ENCODE results near the gene ANKRA2. TPM values are rescaled to one million over a fixed set of nuclear protein-coding genes. Genes with fewer than 3 reads are reported as not detected.

Gene ANKRA2, protein sequence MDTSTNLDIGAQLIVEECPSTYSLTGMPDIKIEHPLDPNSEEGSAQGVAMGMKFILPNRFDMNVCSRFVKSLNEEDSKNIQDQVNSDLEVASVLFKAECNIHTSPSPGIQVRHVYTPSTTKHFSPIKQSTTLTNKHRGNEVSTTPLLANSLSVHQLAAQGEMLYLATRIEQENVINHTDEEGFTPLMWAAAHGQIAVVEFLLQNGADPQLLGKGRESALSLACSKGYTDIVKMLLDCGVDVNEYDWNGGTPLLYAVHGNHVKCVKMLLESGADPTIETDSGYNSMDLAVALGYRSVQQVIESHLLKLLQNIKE
- total RNA-seq: 1 to 10 TPM; 5.5 to 9.8 (median 7.4) TPM

DNA sequence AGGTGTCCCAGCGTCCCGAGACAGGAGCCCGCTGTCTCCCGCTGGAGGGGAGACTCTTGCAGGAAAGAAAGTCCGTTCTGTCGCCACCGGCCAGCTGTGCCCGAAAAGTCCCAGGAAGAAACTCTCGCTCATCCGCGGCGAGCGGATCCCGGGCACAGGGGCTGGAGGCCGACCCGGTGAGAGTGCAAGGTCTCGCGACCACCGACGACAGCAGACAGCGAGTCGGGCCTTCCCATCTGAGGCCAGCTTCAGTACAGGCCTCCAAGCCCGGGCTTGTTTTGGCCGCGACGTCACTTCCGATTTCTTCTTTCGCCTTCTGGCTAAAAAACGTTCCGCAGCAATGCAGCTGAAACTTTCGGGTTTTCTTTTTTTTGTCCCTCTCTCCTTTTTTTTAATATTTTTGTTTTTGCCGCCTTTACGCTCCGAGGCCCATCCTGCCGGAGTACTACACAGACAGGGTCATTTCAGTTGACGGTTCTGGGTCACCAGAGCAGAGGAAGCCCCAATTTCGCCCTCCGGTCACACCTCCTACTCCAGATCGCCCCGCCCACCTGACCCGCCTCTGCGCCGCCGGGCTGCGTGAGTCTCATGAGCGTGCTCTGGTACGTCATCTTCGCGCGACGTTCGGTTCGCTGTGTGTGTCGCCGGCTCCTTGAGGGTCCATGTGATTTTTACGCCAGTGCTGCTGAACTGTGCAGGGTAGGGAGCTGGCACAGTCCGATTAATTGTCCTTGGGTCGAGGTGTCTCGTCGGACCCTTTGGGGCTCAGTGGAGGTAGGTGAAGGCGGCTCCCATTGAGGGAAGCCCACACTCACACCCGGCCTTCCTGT lies at the start of gene ANKRA2, which contains the start of gene UTP15:
ANKRA2 (minus strand) TSS at position 501 of the 830 bp plus-strand sequence. CDS start 2,758 bp downstream, outside the sequence.
UTP15 (plus strand) TSS at position 605 of the 830 bp plus-strand sequence. CDS start 1,602 bp downstream, outside the sequence.
- Mint-ChIP-seq H3K36me3 (ENCODE audit: insufficient read depth) (peaks cover 17% of the 10 kb centered on the region), H3K27me3 (ENCODE audit: low read depth) (no peaks in the 10 kb centered on the region), H3K4me3 (peak within 1 kb of the TSS; percentile 97), H3K4me1 (ENCODE audit: low read depth) (peaks cover 47% of the 10 kb centered on the region), H3K9me3 (no peaks in the 10 kb centered on the region)
- ATAC-seq (peak; percentile 94 to 96), DNase-seq (peak; percentile 99)

DNA sequence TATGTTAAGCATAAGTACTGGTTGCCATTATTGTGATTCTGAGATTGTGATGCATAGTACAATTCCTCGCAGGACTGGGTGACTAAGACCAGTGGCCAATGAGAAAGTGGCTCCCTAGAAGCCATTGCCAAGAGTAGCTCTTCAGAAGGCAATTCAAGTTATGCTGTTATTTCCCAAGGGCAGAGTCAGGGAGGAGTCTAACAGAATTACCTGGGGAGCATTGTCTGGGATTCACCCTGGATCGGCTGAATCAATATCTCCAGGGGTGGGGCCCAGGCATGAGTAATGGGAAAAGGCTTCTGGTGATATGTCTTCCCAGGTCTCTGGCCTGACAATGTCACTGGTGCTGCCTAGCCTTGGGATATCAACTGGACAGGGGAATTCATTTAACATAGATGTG lies 49.6 kb upstream of the ANKRA2 start:
- H3K4me3 Mint-ChIP-seq: no peak overlapping the region
- ATAC-seq (no peak), DNase-seq (no peak)
- no peaks in the 10 kb centered on the region for H3K4me1 Mint-ChIP-seq (ENCODE audit: low read depth)
- no peaks in the 10 kb centered on the region for H3K9me3 Mint-ChIP-seq
- H3K27me3 Mint-ChIP-seq (ENCODE audit: low read depth): peaks cover 25% of the 10 kb centered on the region
- H3K36me3 Mint-ChIP-seq (ENCODE audit: insufficient read depth): no peaks in the 10 kb centered on the region

DNA sequence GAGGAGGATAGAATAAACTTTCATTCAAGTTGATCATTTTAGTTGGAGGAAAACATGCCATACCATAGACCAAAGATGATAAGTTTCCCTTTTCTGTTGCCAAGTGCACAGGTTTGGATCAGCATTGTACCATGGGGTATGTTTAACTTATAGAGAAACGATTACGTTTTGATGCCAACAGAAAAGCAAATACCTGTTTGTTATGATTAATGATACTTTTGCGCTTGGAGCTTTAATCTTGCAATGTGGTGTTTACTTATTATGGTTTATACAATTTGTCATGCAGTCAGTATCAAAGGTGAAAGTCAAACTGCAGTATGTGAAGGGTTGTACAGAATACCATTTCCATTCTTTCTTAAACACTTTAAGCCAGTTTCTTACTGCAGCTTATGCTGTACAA lies 47.4 kb upstream of the ANKRA2 start:
- Mint-ChIP-seq H3K4me1 (ENCODE audit: low read depth) (no peaks in the 10 kb centered on the region), H3K4me3 (no peak overlapping the region), H3K9me3 (no peaks in the 10 kb centered on the region), H3K27me3 (ENCODE audit: low read depth) (peaks cover 25% of the 10 kb centered on the region), H3K36me3 (ENCODE audit: insufficient read depth) (no peaks in the 10 kb centered on the region)
- DNase-seq (no peak), ATAC-seq (no peak)

DNA sequence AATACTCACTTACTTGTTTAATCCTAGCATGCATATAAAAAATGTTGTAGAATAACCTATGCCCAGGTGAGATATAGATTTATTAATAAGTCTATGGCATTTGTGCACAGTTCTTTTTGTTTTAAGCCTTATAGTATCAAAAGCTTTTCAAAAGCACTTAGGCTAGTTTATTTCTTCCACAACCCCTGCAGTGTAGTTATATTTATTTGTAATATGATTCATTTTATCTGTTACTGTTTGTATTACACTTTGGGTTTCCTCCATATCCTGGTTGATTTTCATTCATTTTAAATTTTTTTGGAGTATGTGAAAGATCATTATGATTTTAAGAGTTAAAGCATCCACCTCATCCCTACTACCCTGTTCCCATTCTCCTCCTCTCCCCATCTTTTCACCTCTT lies 41.8 kb upstream of the ANKRA2 start:
- no peaks in the 10 kb centered on the region for H3K4me1 Mint-ChIP-seq (ENCODE audit: low read depth)
- no peaks in the 10 kb centered on the region for H3K9me3 Mint-ChIP-seq
- no peaks in the 10 kb centered on the region for H3K36me3 Mint-ChIP-seq (ENCODE audit: insufficient read depth)
- DNase-seq (no peak), ATAC-seq (no peak)
- H3K4me3 Mint-ChIP-seq: no peak overlapping the region
- H3K27me3 Mint-ChIP-seq (ENCODE audit: low read depth): peaks cover 14% of the 10 kb centered on the region

DNA sequence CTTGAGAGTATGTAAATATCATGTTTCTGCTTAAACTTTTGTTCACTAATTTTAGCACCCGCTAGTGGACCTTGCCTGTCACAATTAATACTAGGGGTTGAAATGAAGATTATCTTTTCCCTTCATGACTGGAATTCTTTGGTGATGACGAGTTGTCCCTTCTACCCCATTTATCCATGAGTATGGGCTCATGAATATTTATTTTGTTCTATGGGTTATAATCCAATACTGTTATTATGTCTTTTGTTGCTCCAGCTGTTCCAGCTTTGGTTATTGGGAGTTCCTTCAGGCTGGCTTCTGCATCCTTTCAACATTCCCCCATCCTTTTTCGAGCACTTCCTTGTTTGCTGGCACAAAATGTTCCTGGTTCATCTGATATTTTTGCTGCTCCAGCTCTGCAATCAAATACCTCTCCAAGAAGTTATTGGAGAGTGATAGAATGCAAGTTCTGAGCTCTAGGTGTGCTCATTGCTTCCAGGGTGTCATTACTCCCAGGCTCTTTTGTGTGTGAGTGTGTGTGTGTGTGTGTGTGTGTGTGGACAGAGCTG lies 40.8 kb upstream of the ANKRA2 start:
- DNase-seq (no peak), ATAC-seq (no peak)
- H3K27me3 Mint-ChIP-seq (ENCODE audit: low read depth): peaks cover 14% of the 10 kb centered on the region
- no peak overlapping the region for H3K4me3 Mint-ChIP-seq
- H3K4me1 Mint-ChIP-seq (ENCODE audit: low read depth): no peaks in the 10 kb centered on the region
- H3K36me3 Mint-ChIP-seq (ENCODE audit: insufficient read depth): no peaks in the 10 kb centered on the region
- peaks cover 4% of the 10 kb centered on the region for H3K9me3 Mint-ChIP-seq

DNA sequence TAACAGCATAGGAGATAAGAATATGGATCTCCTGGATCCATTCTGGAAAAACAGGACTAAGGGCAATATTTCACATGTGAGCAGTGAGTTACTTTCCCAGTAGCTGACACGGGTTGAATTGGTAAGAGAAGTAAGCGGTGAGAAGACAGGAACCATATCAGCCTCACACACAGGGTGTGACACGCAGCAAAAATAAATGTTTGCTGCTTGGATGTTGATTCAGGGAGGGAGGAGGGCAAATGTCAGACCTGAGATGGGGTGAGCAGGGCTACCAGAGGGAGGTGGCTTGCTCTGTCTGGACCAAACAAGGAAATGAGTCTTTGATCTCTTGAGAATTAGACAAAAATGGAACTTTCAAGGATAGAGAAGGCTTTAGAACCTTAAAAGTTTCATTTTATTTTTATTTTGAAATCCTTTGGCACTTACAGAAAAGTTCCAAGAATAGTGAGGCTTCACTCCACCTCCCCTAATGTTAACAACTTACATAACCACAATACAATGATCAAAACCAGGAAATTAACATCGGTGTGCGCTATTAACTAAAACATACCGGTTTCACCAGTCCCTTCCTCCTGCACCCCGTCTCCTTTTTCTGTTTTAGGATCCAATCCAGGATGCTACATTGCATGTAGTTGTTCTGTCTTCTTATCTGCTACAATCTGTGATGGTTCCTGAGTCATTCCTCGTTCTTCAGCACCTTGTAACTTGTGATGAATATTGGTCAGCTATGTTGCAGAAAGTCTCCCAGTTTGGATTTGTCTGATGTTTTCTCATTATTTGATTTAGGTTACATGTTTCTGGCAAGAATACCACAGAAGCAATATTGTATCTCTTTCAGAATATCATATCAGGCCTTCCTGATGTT lies 40.0 kb upstream of the ANKRA2 start:
- peaks cover 10% of the 10 kb centered on the region for H3K27me3 Mint-ChIP-seq (ENCODE audit: low read depth)

DNA sequence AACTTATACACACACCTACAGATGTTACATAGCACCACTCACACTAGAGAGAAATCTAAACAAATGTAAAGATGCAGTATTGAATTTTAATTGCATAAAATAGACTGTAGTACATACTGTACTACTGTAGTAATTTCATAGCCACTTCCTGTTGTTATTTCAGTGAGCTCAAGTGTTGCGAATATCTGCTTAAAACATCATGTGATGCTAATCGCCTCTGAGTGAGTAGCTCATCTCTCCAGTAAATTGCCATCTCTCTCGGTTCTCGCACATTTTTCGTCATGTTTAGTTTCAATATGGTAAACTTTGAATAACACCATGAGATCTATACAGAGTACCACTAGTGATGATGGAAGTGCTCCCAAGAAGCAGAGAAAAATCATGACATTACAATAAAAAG lies 38.6 kb upstream of the ANKRA2 start:
- Mint-ChIP-seq H3K4me1 (ENCODE audit: low read depth) (no peaks in the 10 kb centered on the region), H3K36me3 (ENCODE audit: insufficient read depth) (no peaks in the 10 kb centered on the region), H3K9me3 (peaks cover 4% of the 10 kb centered on the region), H3K27me3 (ENCODE audit: low read depth) (peaks cover 7% of the 10 kb centered on the region), H3K4me3 (no peak overlapping the region)
- no peak for DNase-seq
- ATAC-seq: no peak

More for the DNA sequence above, 40.0 kb upstream of the ANKRA2 start:
- Mint-ChIP-seq H3K4me3 (no peak overlapping the region), H3K9me3 (peaks cover 4% of the 10 kb centered on the region), H3K4me1 (ENCODE audit: low read depth) (no peaks in the 10 kb centered on the region), H3K36me3 (ENCODE audit: insufficient read depth) (no peaks in the 10 kb centered on the region)
- ATAC-seq (no peak), DNase-seq (no peak)

DNA sequence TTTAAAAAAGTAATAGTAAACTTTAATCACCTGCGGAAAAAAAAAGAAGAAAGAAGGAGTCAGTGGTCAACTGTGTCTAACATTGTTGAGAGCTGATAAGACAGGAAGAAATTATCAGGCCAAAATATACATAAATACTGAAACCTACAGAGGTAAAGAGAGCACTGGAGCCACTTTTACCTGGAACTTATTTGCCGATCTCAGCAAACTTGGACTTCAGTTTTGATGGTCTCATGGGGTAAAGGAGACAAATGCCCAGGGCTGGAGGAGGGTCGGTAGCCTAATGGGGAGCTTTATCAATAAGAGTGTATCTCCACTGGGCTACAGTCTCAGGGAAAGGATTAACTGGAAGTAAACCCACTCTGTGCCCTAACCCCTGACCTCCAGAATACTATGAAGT lies 33.9 kb upstream of the ANKRA2 start:
- DNase-seq: no peak
- H3K9me3 Mint-ChIP-seq: peaks cover 4% of the 10 kb centered on the region
- ATAC-seq: no peak
- H3K27me3 Mint-ChIP-seq (ENCODE audit: low read depth): peaks cover 8% of the 10 kb centered on the region
- no peaks in the 10 kb centered on the region for H3K36me3 Mint-ChIP-seq (ENCODE audit: insufficient read depth)
- no peaks in the 10 kb centered on the region for H3K4me1 Mint-ChIP-seq (ENCODE audit: low read depth)
- H3K4me3 Mint-ChIP-seq: no peak overlapping the region

DNA sequence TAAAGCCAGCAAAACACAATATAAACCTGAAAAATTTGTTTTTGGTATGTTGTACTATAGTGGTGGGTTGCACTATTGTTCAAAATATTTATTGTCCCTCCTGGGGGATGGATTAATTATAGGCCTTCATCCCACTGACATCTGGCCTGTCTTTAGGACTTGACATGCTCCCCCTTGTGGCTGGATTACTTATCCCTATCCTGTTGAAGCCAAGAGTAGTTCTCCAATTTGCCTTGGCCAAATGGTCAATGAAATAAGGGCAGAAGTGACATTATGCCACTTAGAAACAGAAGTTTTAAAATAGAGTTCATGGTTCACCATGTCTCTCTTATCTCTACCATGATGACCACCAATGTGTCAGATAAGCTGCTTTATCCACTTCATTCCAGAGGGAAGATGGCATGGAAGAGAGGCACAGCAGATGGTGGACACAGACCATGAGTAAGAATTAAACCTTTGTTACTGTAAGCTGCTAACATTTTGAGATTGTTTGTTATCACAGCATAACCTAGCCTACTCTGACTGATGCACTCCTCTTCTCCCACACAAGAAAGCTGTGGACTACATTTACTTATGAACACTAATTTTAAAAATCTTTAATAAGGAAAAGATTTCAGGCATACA lies 31.4 kb upstream of the ANKRA2 start:
- Mint-ChIP-seq H3K4me1 (ENCODE audit: low read depth) (no peaks in the 10 kb centered on the region), H3K9me3 (peaks cover 3% of the 10 kb centered on the region), H3K27me3 (ENCODE audit: low read depth) (peaks cover 8% of the 10 kb centered on the region), H3K36me3 (ENCODE audit: insufficient read depth) (no peaks in the 10 kb centered on the region), H3K4me3 (no peak overlapping the region)
- DNase-seq (no peak), ATAC-seq (no peak)

DNA sequence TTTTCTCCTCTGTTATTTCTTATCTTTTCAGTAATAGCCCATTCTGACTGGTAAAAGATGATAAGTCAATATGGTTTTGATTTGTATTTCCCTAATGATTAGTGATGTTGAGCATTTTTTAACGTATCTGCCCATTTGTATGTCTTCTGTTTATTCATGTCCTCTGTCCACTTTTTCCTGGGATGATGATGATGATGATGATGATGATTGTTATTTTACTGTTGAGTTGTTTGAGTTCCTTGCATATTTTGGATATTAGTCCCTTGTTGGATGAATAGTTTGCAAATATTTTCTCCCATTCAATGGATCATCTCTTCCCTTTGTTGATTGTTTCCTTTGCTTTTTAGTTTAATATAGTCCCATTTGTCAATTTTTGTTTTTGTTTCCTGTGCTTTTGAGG lies 27.1 kb upstream of the ANKRA2 start:
- H3K27me3 Mint-ChIP-seq (ENCODE audit: low read depth): peaks cover 2% of the 10 kb centered on the region
- no peaks in the 10 kb centered on the region for H3K4me1 Mint-ChIP-seq (ENCODE audit: low read depth)
- ATAC-seq: no peak
- no peak for DNase-seq
- no peak overlapping the region for H3K4me3 Mint-ChIP-seq
- H3K9me3 Mint-ChIP-seq: no peaks in the 10 kb centered on the region
- no peaks in the 10 kb centered on the region for H3K36me3 Mint-ChIP-seq (ENCODE audit: insufficient read depth)

DNA sequence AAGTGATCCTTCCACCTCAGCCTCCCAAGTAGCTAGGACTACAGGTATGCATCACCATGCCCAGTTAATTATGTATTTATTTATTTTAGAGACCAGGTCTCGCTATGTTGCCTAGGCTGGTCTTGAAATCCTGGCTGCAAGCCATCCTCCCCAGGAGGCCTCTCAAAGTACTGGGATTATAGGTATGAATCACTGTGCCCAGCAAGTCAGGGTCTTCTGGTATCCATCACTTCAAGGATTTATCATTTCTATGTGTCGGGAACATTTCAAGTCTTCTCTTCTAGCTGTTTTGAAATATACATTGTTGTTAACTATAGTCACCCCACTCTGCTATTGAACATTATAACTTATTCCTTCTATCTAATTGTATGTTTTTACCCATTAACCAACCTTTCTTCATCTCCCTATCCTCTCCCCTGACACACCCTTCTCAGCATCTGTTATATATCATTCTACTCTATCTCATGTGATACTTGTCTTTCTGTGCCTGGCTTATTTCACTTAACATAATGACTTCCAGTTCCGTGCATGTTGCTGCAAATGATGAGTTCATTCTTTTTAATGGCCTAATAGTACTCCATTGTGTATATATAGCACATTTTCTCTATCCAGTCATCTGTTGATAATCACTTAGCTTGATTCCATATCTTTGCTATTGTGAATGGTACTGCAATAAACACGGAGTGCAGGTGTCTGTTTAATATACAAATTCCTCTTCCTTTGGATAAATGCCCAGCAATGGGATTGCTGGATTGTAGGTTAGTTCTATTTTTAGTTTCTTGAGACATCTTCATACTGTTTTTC lies 26.5 kb upstream of the ANKRA2 start:
- H3K27me3 Mint-ChIP-seq (ENCODE audit: low read depth): peaks cover 2% of the 10 kb centered on the region
- ATAC-seq (no peak), DNase-seq (no peak)
- no peaks in the 10 kb centered on the region for H3K9me3 Mint-ChIP-seq
- no peaks in the 10 kb centered on the region for H3K4me1 Mint-ChIP-seq (ENCODE audit: low read depth)
- H3K4me3 Mint-ChIP-seq: no peak overlapping the region
- no peaks in the 10 kb centered on the region for H3K36me3 Mint-ChIP-seq (ENCODE audit: insufficient read depth)

DNA sequence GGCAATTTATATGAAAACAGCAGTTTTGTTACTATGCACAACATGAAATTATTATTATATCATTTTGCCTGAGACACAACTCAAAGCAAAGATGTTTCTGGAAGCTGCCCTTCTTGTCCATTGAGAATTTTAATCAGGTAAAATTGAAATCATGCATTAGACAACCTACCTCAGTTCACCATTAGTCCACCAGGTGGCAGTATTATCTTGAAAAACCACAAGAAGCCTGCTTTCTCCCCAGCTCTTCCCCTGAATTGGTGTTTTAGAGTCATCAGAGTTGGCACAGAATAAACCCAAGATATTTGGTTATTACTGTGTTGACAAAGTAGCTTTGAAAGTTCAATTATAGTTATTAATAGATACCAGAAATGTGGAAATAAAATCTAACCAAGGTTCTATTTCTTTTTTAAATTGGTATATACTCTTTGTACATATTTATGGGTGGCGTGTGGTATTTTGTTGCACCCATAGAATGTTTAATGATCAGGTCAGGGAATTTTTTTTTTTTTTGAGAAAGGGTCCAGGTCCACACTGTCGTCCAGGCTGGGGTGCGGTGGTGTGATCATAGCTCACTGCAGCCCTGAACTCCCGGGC lies 25.8 kb upstream of the ANKRA2 start:
- ATAC-seq (peak; percentile 60 to 75), DNase-seq (peak; percentile 19)
- Mint-ChIP-seq H3K4me3 (no peak overlapping the region), H3K4me1 (ENCODE audit: low read depth) (no peaks in the 10 kb centered on the region), H3K36me3 (ENCODE audit: insufficient read depth) (no peaks in the 10 kb centered on the region), H3K9me3 (no peaks in the 10 kb centered on the region), H3K27me3 (ENCODE audit: low read depth) (no peaks in the 10 kb centered on the region)

DNA sequence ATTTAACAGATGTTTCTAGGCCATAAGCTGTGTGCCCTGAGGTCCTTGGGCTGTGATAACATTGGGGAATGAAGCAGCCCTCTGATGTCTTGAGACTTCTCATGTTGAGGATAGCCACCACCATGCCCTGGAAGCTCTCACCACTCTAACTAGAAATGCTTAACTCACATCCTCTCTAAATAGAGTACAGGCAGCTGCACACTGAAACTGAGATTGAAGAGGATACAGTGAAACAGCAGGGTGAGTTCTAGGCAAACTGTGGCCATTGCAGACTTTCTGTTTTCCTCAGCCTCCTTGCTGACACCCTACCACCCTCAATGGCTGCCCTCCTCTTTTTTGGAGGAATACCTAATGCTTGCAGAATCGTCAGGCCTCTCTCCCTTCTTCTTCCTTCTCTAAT lies 22.5 kb upstream of the ANKRA2 start:
- Mint-ChIP-seq H3K9me3 (no peaks in the 10 kb centered on the region), H3K4me1 (ENCODE audit: low read depth) (no peaks in the 10 kb centered on the region), H3K27me3 (ENCODE audit: low read depth) (no peaks in the 10 kb centered on the region), H3K4me3 (no peak overlapping the region), H3K36me3 (ENCODE audit: insufficient read depth) (no peaks in the 10 kb centered on the region)
- no peak for ATAC-seq
- DNase-seq: no peak
